Common myeloid progenitor, CD34-positive (primary cell): Measurements from ENCODE around the gene DEDD. TPM values are rescaled to one million over a fixed set of nuclear protein-coding genes. Genes with fewer than 3 reads are reported as not detected.

Experiments used
- CTCF ChIA-PET: fragments of 350-600 bp; sonication (Branson Sonifier 250); formaldehyde crosslinking; loops from one replicate; lab custom pipeline; 2021; ENCODE audit warnings: antibody characterized with exemption; lab: Charles Lee
- POLR2A ChIA-PET: fragments of 350-600 bp; sonication (Branson Sonifier 250); formaldehyde crosslinking; loops from one replicate; lab custom pipeline; 2021; ENCODE audit warnings: antibody characterized with exemption; lab: Charles Lee
- DNase-seq, 3 donors: peaks; one replicate each; pipeline versions ENCODE4 v3.0.0 to v3.0.0-alpha.2; 2013
- H3K27ac ChIP-seq, 2 experiments: 1 replicate in 1 of 2; 2 replicates in 1 of 2; pipeline ENCODE4 v1.7.0; 2013; ENCODE audit warnings: inconsistent platforms in 2 of 2, low read length in 2 of 2, mild to moderate bottlenecking in 2 of 2, low read depth in 1 of 2, moderate library complexity in 1 of 2; ENCODE audit not compliant: severe bottlenecking in 2 of 2, insufficient read depth in 1 of 2, poor library complexity in 1 of 2
- H3K27me3 ChIP-seq, 5 experiments: replicated peaks in 2 of 5; 1 replicate in 3 of 5; 2 replicates in 2 of 5; pipeline versions ENCODE4 v1.6.1 to v1.7.0; 2013; ENCODE audit warnings: low read length in 4 of 5, mild to moderate bottlenecking in 2 of 5, moderate library complexity in 2 of 5, inconsistent platforms in 1 of 5; ENCODE audit not compliant: insufficient read depth in 5 of 5, control insufficient read depth in 4 of 5
- H3K36me3 ChIP-seq, 4 experiments: 1 replicate in 2 of 4; 2 replicates in 2 of 4; pipeline versions ENCODE4 v1.6.1 to v1.7.0; 2013; ENCODE audit warnings: low read length in 3 of 4, control low read depth in 1 of 4, mild to moderate bottlenecking in 1 of 4; ENCODE audit not compliant: control insufficient read depth in 4 of 4, insufficient read depth in 4 of 4
- H3K4me1 ChIP-seq, 4 experiments: 1 replicate in 3 of 4; 2 replicates in 1 of 4; pipeline versions ENCODE4 v1.6.1 to v1.7.1; 2013; ENCODE audit warnings: low read length in 3 of 4, mild to moderate bottlenecking in 3 of 4, control low read depth in 1 of 4, inconsistent platforms in 1 of 4, moderate library complexity in 1 of 4; ENCODE audit not compliant: control insufficient read depth in 4 of 4, insufficient read depth in 4 of 4; ENCODE audit errors: control extremely low read depth in 1 of 4
- H3K4me3 ChIP-seq, 7 experiments: 1 replicate in 4 of 7; 2 replicates in 3 of 7; pipeline versions ENCODE4 v1.5.1 to v1.7.0; 2013; ENCODE audit warnings: mild to moderate bottlenecking in 7 of 7, low read length in 6 of 7, moderate library complexity in 6 of 7, inconsistent platforms in 2 of 7, low read depth in 2 of 7, control low read depth in 1 of 7; ENCODE audit not compliant: insufficient read depth in 4 of 7, control insufficient read depth in 1 of 7; ENCODE audit errors: extremely low read depth in 1 of 7
- H3K9me3 ChIP-seq, 5 experiments: 1 replicate in 4 of 5; 2 replicates in 1 of 5; pipeline versions ENCODE4 v1.6.1 to v1.7.1; 2013; ENCODE audit warnings: low read length in 4 of 5, mild to moderate bottlenecking in 2 of 5, inconsistent platforms in 1 of 5, low read depth in 1 of 5, moderate library complexity in 1 of 5; ENCODE audit not compliant: control insufficient read depth in 4 of 5, insufficient read depth in 2 of 5; ENCODE audit errors: control extremely low read depth in 1 of 5
- WGBS: methylation state at CpG from one replicate; pipeline ENCODE4 v1.1.5; 2013; ENCODE audit not compliant: insufficient coverage; 5-methylcytosine and 5-hydroxymethylcytosine counted together
- polyA plus RNA-seq: library from polyadenylated mRNA; unstranded; fragments of 120-200 nt; gene quantifications from one replicate; pipeline ENCODE4 v1.2.1, GENCODE V29; 2013

The DEDD gene, protein sequence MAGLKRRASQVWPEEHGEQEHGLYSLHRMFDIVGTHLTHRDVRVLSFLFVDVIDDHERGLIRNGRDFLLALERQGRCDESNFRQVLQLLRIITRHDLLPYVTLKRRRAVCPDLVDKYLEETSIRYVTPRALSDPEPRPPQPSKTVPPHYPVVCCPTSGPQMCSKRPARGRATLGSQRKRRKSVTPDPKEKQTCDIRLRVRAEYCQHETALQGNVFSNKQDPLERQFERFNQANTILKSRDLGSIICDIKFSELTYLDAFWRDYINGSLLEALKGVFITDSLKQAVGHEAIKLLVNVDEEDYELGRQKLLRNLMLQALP
- 29.5 TPM for polyA plus RNA-seq

- Histone ChIP-seq H3K27me3 (no peaks in the 10 kb centered on the region), H3K4me1 (peaks cover 10 to 29% (median 21%) of the 10 kb centered on the region in 4 experiments), H3K4me3 (peak within 1 kb of the TSS; percentile 82 to 97 (median 95)), H3K27ac (peak within 1 kb of the TSS; percentile 85 to 92), H3K9me3 (no peaks in the 10 kb centered on the region), H3K36me3 (peaks cover 5 to 25% (median 16%) of the 10 kb centered on the region in 4 experiments)
- 0% methylated on average over 49 of the region's 68 CpGs for WGBS
- POLR2A ChIA-PET, result interaction anchor here (0.9 to 1.4 kb wide), 4 partner anchors 9 to 33 kb away, joined by 3 to 7 read pairs (median 4); partner anchors contain the start of genes NIT1 and PFDN2
- CTCF ChIA-PET, result interaction anchor here (0.7 to 11.2 kb wide), 10 partner anchors 8 to 135 kb away, joined by 3 to 118 read pairs (median 4); partner anchors contain the start of genes ARHGAP30, KLHDC9, NIT1 and PFDN2
- DNase-seq, result peak; percentile 97 to 98 (median 97)
These were observed at the start of gene DEDD for GRCh38 chr1:161132410-161133219. DEDD (minus strand) TSS chr1:161132667; CDS start chr1:161124462, 8,205 bp downstream.

GRCh38 chr1:161182214-161182613 lies 49.7 kb upstream of the DEDD start:
- peak in 2 of 3 donors; percentile 48 to 61 for DNase-seq
- Histone ChIP-seq H3K27ac (peak overlapping the region in 1 of 2 experiments; percentile 34), H3K4me1 (peaks cover 16 to 67% (median 55%) of the 10 kb centered on the region in 4 experiments), H3K27me3 (no peaks in the 10 kb centered on the region), H3K9me3 (no peaks in the 10 kb centered on the region), H3K36me3 (no peaks in the 10 kb centered on the region), H3K4me3 (peak overlapping the region in 1 of 7 experiments; percentile 14)
- POLR2A ChIA-PET, result no interaction called here
- CTCF ChIA-PET, result interaction anchor here (0.9 to 3.5 kb wide), 14 partner anchors 9 to 206 kb away, joined by 3 to 25 read pairs (median 4); partner anchors contain the start of genes ADAMTS4, FCER1G, NDUFS2 and PPOX
- 100% methylated on average over 1 of the region's 1 CpG for WGBS

DNA sequence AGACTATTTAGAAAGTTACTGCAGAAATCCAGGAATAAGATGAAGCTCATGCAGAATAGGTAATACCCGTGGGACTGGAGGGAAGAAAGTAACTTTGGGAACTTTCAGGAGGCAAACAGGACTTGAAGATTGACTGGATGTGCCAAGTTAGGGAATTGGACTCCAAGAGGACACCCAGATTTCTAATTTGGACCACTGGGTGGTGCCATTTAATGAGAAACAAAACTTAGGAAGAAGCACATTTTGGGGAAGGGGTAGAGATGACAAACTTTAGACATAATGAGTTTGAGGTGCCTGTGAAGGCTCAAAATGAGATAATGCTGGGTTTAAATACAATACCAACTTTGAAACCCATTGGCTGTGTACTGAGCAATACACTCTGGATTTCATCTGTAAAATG lies 48.2 kb upstream of the DEDD start:
- ChIA-PET CTCF (interaction anchor here (0.7 to 3.5 kb wide), 17 partner anchors 11 to 208 kb away, joined by 3 to 25 read pairs (median 4); partner anchors contain the start of genes CFAP126, FCER1G, PPOX and TOMM40L), POLR2A (no interaction called here)
- Histone ChIP-seq H3K36me3 (peaks cover 0 to 5% (median 1%) of the 10 kb centered on the region in 4 experiments), H3K4me3 (no peak overlapping the region), H3K27ac (no peak overlapping the region), H3K27me3 (no peaks in the 10 kb centered on the region), H3K4me1 (peaks cover 9 to 62% (median 51%) of the 10 kb centered on the region in 4 experiments), H3K9me3 (no peaks in the 10 kb centered on the region)
- WGBS, result 67% methylated on average over 1 of the region's 1 CpG
- DNase-seq, result peak in 2 of 3 donors; percentile 50 to 53

GRCh38 chr1:161179698-161180097 lies 47.2 kb upstream of the DEDD start:
- H3K9me3 ChIP-seq, result no peaks in the 10 kb centered on the region
- ChIA-PET POLR2A (no interaction called here), CTCF (interaction anchor here (0.6 to 3.1 kb wide), 11 partner anchors 9 to 195 kb away, joined by 3 to 10 read pairs (median 4); partner anchors contain the start of genes PPOX and TOMM40L)
- 100% methylated on average over 2 of the region's 3 CpGs for WGBS
- no peak overlapping the region for H3K27ac ChIP-seq
- DNase-seq, result no peak
- no peak overlapping the region for H3K4me3 ChIP-seq
- no peaks in the 10 kb centered on the region for H3K27me3 ChIP-seq
- H3K36me3 ChIP-seq, result peaks cover under 1 to 14% (median 9%) of the 10 kb centered on the region in 4 experiments
- peaks cover 7 to 55% (median 44%) of the 10 kb centered on the region in 4 experiments for H3K4me1 ChIP-seq

DNA sequence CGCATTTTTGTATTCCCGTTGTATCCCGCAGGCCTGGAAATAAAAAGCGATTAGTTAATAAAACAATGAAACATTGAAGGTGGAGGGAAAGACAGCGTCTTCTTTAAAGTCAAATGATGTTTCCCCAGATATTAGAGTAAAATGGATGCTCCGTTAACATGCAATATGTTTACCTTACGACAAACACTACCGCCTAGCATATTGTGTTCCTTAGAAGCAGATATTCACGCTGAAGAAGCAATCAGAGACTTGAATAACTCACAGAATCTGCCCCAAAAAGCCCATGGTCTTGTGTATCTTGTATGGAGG lies 45.4 kb upstream of the DEDD start:
- WGBS, result 88% methylated on average over 8 of the region's 9 CpGs
- ChIA-PET POLR2A (interaction anchor here (1.9 kb wide), 1 partner anchor 12 kb away, joined by 12 read pairs; the partner anchor contains the start of gene PPOX), CTCF (interaction anchor here (1.5 to 4.1 kb wide), 4 partner anchors 12 to 29 kb away, joined by 4 to 45 read pairs (median 10); partner anchors contain the start of gene PPOX)
- DNase-seq, result no peak
- no peaks in the 10 kb centered on the region for H3K9me3 ChIP-seq
- peaks cover 8 to 29% (median 19%) of the 10 kb centered on the region in 4 experiments for H3K36me3 ChIP-seq
- no peaks in the 10 kb centered on the region for H3K27me3 ChIP-seq
- peak overlapping the region; percentile 8 to 86 for H3K27ac ChIP-seq
- H3K4me3 ChIP-seq, result peak overlapping the region in 5 of 7 experiments; percentile 25 to 96 (median 93)
- H3K4me1 ChIP-seq, result peaks cover 1 to 38% (median 28%) of the 10 kb centered on the region in 4 experiments

GRCh38 chr1:161177112-161177935 lies 44.9 kb upstream of the DEDD start, which contains the start of gene B4GALT3:
B4GALT3 (minus strand) TSS chr1:161177507; CDS start chr1:161176060, 1,447 bp downstream.
- H3K36me3 ChIP-seq, result peaks cover 8 to 34% (median 24%) of the 10 kb centered on the region in 4 experiments
- ChIA-PET CTCF (interaction anchor here (1.2 to 4.1 kb wide), 8 partner anchors 11 to 107 kb away, joined by 3 to 45 read pairs (median 4); partner anchors contain the start of genes ARHGAP30 and PPOX), POLR2A (interaction anchor here (1.9 kb wide), 1 partner anchor 11 kb away, joined by 12 read pairs; the partner anchor contains the start of gene PPOX)
- H3K9me3 ChIP-seq, result no peaks in the 10 kb centered on the region
- peak; percentile 83 to 90 (median 86) for DNase-seq
- 6% methylated on average over 47 of the region's 50 CpGs for WGBS
- H3K4me1 ChIP-seq, result peaks cover 1 to 32% (median 22%) of the 10 kb centered on the region in 4 experiments
- H3K4me3 ChIP-seq, result peak within 1 kb of the TSS; percentile 65 to 96 (median 94)
- H3K27me3 ChIP-seq, result no peaks in the 10 kb centered on the region
- peak within 1 kb of the TSS; percentile 77 to 86 for H3K27ac ChIP-seq
